ENCODE measurements around the gene MAP3K20. TPM values are rescaled to one million over a fixed set of nuclear protein-coding genes. Genes with fewer than 3 reads are reported as not detected.
A peak's percentile ranks its signal among the peaks of the same experiment; 100 is the strongest.

Gene MAP3K20
- total and polyA plus RNA-seq, 8 donors: 49.6 to 71.8 (median 64.6) TPM

DNA sequence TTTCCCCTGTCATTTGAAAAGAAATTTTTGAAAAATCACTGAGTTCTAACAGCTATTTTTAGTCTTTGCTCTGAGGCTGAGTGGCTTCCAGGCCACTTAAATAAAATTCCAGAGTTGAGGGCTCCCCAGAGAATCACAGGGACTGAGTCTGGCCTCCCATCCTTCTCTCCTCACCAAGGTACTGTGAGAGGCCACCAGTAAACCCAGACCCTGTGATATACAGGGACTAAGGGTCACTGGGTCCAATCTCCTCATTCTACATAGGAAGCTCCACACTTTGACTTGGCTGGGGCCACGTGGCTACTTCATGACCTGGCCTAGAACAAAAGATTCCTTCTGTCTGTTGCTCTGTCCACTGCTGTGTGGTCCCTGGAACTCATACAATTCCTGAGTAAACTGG, 155.8 kb downstream of the MAP3K20 start:
- Histone ChIP-seq H3K4me1 (peaks cover 0 to 3% of the 10 kb centered on the region in 2 donors), H3K27ac (peak overlapping the region; percentile 33 to 75), H3K36me3 (peaks cover 0 to 19% of the 10 kb centered on the region in 2 donors), H3K4me3 (no peak overlapping the region), H3K9me3 (no peaks in the 10 kb centered on the region), H3K27me3 (no peaks in the 10 kb centered on the region)
- TF ChIP-seq, protein P1, sequence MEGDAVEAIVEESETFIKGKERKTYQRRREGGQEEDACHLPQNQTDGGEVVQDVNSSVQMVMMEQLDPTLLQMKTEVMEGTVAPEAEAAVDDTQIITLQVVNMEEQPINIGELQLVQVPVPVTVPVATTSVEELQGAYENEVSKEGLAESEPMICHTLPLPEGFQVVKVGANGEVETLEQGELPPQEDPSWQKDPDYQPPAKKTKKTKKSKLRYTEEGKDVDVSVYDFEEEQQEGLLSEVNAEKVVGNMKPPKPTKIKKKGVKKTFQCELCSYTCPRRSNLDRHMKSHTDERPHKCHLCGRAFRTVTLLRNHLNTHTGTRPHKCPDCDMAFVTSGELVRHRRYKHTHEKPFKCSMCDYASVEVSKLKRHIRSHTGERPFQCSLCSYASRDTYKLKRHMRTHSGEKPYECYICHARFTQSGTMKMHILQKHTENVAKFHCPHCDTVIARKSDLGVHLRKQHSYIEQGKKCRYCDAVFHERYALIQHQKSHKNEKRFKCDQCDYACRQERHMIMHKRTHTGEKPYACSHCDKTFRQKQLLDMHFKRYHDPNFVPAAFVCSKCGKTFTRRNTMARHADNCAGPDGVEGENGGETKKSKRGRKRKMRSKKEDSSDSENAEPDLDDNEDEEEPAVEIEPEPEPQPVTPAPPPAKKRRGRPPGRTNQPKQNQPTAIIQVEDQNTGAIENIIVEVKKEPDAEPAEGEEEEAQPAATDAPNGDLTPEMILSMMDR (IDR thresholded peaks at IDR 0.05): no peak
- no peak for DNase-seq
- ATAC-seq: peak; percentile 63
- intact Hi-C loops (cut with DNase I): no loop called here

DNA sequence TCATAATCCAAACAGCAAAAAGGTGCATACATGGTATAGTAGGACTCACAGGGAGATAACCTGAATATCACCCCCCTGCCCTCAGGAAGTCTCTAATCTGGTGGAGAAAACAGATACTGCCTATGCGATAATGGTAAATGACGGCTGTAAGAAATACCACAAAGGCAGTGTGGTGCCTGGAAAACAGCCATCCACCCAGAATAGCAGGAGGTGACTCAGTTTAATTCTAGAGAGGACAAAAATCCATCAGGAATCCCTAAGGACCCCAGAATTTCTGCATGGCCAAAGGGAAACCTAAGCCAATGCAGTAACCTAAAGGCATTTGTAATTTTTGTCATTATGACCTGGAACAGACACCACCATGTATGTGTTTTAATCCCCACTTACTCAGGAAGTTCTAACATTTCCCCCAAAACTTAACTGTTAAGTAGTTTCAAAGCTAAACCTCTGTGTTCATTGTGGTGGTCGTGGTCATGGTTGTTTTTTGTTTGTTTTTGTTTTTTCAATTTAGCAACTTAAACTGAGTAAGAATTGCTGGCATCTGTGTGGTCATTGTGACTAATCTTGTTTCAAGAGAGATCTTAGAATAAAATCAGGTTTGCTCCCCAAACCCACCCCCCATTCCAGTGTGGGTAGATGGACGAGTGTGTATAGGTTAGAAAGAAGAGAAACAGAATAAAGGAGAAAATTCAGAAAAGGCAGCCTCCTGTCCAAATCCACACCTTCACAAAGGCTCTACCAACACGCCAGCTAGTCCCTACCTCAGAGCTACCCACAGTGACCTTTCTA, 157.5 kb downstream of the MAP3K20 start:
- TF ChIP-seq, protein P1 (IDR thresholded peaks at IDR 0.05): no peak
- intact Hi-C loops (cut with DNase I): no loop called here
- Histone ChIP-seq H3K9me3 (no peaks in the 10 kb centered on the region), H3K27ac (no peak overlapping the region), H3K4me1 (peaks cover 0 to 3% of the 10 kb centered on the region in 2 donors), H3K4me3 (no peak overlapping the region), H3K36me3 (peaks cover 0 to 23% of the 10 kb centered on the region in 2 donors), H3K27me3 (no peaks in the 10 kb centered on the region)
- DNase-seq (no peak), ATAC-seq (no peak)

DNA sequence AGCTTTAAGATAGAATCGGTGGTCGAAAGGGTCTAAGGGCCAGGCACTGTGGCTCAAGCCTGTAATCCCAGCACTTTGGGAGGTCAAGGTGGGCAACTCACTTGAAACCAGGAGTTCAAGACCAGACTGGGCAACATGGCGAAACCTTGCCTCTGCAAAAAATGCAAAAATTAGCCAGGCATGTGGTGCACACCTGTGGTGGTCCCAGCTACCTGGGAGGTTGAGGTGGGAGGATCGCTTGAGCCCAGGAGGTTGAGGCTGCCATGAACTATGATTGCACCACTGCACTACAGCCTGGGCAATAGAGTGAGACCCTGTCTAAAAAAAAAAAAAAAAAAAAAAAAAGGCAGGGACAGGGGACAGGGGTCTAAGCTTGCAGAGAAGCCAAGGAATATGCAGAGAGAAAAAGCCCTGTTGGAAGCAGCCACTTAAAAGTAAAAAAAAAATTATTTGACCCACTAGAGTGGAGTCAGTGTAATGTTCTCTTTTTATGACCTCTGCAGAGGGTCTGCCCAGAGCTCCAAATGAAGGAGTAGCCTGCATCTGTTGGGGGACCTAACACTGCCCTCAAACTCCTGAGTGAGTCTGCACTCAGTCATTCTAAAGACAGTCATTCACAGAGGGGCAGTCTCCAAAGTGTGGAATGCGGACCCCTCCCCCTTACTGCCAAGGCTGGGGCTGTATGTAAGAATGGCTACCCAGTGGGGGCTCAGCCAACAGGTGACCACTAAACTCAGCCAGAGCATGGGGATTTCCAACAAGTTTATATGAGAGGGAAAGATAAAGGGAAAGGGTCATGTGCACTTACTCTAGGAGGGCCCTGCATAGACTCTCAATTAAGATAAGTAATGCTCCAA, 160.5 kb downstream of the MAP3K20 start:
- no peak overlapping the region for H3K27ac ChIP-seq
- H3K9me3 ChIP-seq: no peaks in the 10 kb centered on the region
- no peak for ATAC-seq
- no peak for DNase-seq
- H3K4me3 ChIP-seq: no peak overlapping the region
- intact Hi-C loops (cut with DNase I): no loop called here
- TF ChIP-seq, protein P1 (IDR thresholded peaks at IDR 0.05): no peak
- H3K27me3 ChIP-seq: no peaks in the 10 kb centered on the region
- H3K4me1 ChIP-seq: no peaks in the 10 kb centered on the region
- peaks cover 0 to 48% of the 10 kb centered on the region in 2 donors for H3K36me3 ChIP-seq

DNA sequence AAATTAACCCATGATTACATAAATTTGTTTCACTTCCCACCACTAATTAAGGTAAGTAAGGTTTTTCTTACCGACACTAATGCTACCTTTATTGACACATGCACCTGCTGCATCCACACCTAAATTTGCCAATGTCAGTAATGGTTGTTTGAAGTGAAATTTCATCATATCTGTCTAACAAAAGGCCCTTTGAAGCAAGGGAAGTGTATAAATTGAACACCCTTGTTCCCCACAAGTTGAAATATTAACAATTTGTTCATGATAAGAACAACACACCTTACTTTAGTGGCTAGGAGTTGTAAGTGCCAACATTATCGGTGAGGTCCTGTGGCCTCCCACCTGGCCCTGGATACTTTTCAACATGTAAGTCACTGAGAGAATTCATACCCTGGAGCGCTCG, 162.7 kb downstream of the MAP3K20 start:
- Histone ChIP-seq H3K4me1 (no peaks in the 10 kb centered on the region), H3K4me3 (no peak overlapping the region), H3K36me3 (peaks cover 0 to 46% of the 10 kb centered on the region in 2 donors), H3K27me3 (no peaks in the 10 kb centered on the region), H3K27ac (no peak overlapping the region), H3K9me3 (no peaks in the 10 kb centered on the region)
- no peak for ATAC-seq
- DNase-seq: no peak
- TF ChIP-seq, protein P1 (IDR thresholded peaks at IDR 0.05): no peak
- intact Hi-C loops (cut with DNase I): no loop called here

DNA sequence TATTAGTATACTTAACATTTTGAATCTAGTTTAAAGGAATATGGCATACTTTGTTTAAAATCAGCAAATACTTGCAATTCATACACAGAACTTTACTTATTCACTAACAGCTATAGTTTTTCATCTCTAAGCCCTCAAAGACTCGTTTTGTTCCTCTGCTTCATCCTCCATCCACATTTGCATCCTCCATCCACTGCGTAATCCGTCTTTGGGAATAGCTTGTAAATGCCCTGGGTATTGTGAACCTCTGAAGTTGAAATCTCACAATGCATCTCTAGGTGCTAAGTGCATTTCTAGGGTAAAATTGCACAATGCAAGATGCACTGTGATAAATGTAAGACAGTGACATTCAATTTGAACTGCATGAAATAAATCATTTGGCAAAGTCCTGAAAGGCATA, 163.2 kb downstream of the MAP3K20 start:
- ATAC-seq (no peak), DNase-seq (no peak)
- TF ChIP-seq, protein P1 (IDR thresholded peaks at IDR 0.05): no peak
- Histone ChIP-seq H3K27ac (no peak overlapping the region), H3K4me1 (no peaks in the 10 kb centered on the region), H3K4me3 (no peak overlapping the region), H3K27me3 (no peaks in the 10 kb centered on the region), H3K36me3 (peaks cover 0 to 42% of the 10 kb centered on the region in 2 donors), H3K9me3 (no peaks in the 10 kb centered on the region)
- intact Hi-C loops (cut with DNase I): no loop called here
